Neural cell (in vitro differentiated cells): Measurements from ENCODE around the gene SPOCD1. TPM values are rescaled to one million over a fixed set of nuclear protein-coding genes. Genes with fewer than 3 reads are reported as not detected.

ENCODE experiments used
- H2AFZ ChIP-seq: fragments of 200-600, 300-800 bp; sonication (generic), shearing (Covaris generic); 2 replicates; pipeline ENCODE4 v1.6.0; 2014; ENCODE audit warnings: low read depth, mild to moderate bottlenecking, antibody characterized with exemption, low read length, moderate library complexity
- H3F3A ChIP-seq: fragments of 200-600 bp; shearing (Covaris generic); 2 replicates; pipeline ENCODE4 v1.6.1; 2016; ENCODE audit warnings: mild to moderate bottlenecking, moderate library complexity, mixed read lengths, antibody characterized with exemption, low read length; ENCODE audit not compliant: insufficient read depth, poor library complexity, severe bottlenecking
- H3K27ac ChIP-seq: fragments of 200-600, 300-800 bp; sonication (generic), shearing (Covaris generic); 2 replicates; pipeline ENCODE4 v1.5.1; 2014; ENCODE audit warnings: mild to moderate bottlenecking, low read length, moderate library complexity
- H3K27me3 ChIP-seq: fragments of 300-800, 200-600 bp; sonication (generic), shearing (Covaris generic); 2 replicates; pipeline ENCODE4 v1.6.0; 2014; ENCODE audit warnings: mild to moderate bottlenecking, low read depth, low read length, moderate library complexity; ENCODE audit not compliant: insufficient read depth
- H3K36me3 ChIP-seq: fragments of 300-800, 200-600 bp; sonication (generic), shearing (Covaris generic); 2 replicates; pipeline ENCODE4 v1.5.1; 2014; ENCODE audit warnings: mild to moderate bottlenecking, antibody characterized with exemption, low read length, moderate library complexity; ENCODE audit not compliant: insufficient read depth
- H3K4me2 ChIP-seq: fragments of 300-800, 200-600 bp; sonication (generic), shearing (Covaris generic); 2 replicates; pipeline ENCODE4 v1.6.0; 2014; ENCODE audit warnings: mild to moderate bottlenecking, low read length
- H3K4me3 ChIP-seq: fragments of 300-800, 200-600 bp; sonication (generic), shearing (Covaris generic); 2 replicates; pipeline ENCODE4 v1.5.1; 2014; ENCODE audit warnings: mild to moderate bottlenecking, low read length, moderate library complexity
- H3K79me2 ChIP-seq: fragments of 200-600 bp; shearing (Covaris generic); replicated peaks from 2 replicates; pipeline ENCODE4 v1.6.0; 2014; ENCODE audit warnings: mild to moderate bottlenecking, low read length, moderate library complexity; ENCODE audit not compliant: insufficient read depth
- H3K9ac ChIP-seq: fragments of 300-800, 200-600 bp; sonication (generic), shearing (Covaris generic); 2 replicates; pipeline ENCODE4 v1.6.1; 2016; ENCODE audit warnings: mild to moderate bottlenecking, low read length, mixed read lengths
- H3K9me2 ChIP-seq: fragments of 200-600 bp; shearing (Covaris generic); 2 replicates; pipeline ENCODE4 v1.6.1; 2016; ENCODE audit warnings: mild to moderate bottlenecking, low read length, mixed read lengths; ENCODE audit not compliant: insufficient read depth
- H3K9me3 ChIP-seq: fragments of 200-600, 300-800 bp; sonication (generic), shearing (Covaris generic); 2 replicates; pipeline ENCODE4 v1.6.1; 2016; ENCODE audit warnings: mild to moderate bottlenecking, mixed run types, low read length, moderate library complexity, mixed read lengths
- H4K20me1 ChIP-seq: fragments of 200-600 bp; shearing (Covaris generic); 2 replicates; pipeline ENCODE4 v1.6.1; 2016; ENCODE audit warnings: mild to moderate bottlenecking, mixed run types; ENCODE audit not compliant: insufficient read depth
- EP300 ChIP-seq: fragments of 450-650 bp; conservative IDR thresholded peaks from 2 replicates; pipeline ENCODE4 v1.6.1; 2014; ENCODE audit warnings: antibody characterized with exemption, mild to moderate bottlenecking, moderate library complexity; ENCODE audit not compliant: poor library complexity, severe bottlenecking
- EZH2 ChIP-seq: fragments of 200-600, 300-800 bp; shearing (Covaris generic), sonication (generic); IDR thresholded peaks from 2 replicates; pipeline ENCODE4 v1.6.1; 2014; ENCODE audit warnings: antibody characterized with exemption, low read length, borderline replicate concordance, mild to moderate bottlenecking; ENCODE audit not compliant: insufficient read depth, poor library complexity, severe bottlenecking
- MXI1 ChIP-seq: fragments of 450-650 bp; conservative IDR thresholded peaks from 2 replicates; pipeline ENCODE4 v1.6.1; 2014; ENCODE audit warnings: antibody characterized with exemption, mild to moderate bottlenecking; ENCODE audit not compliant: poor library complexity, severe bottlenecking
- POLR2AphosphoS5 ChIP-seq: IDR thresholded peaks from 2 replicates; pipeline ENCODE4 v1.6.1; 2012
- RAD21 ChIP-seq: fragments of 450-650 bp; conservative IDR thresholded peaks from 2 replicates; pipeline ENCODE4 v1.6.1; 2014; ENCODE audit warnings: antibody characterized with exemption, mild to moderate bottlenecking, moderate library complexity
- SMC3 ChIP-seq: fragments of 450-650 bp; conservative IDR thresholded peaks from 2 replicates; pipeline ENCODE4 v1.6.1; 2014; ENCODE audit warnings: antibody characterized with exemption, mild to moderate bottlenecking, moderate library complexity; ENCODE audit not compliant: poor library complexity
- TAF1 ChIP-seq: IDR thresholded peaks from 2 replicates; pipeline ENCODE4 v1.6.1; 2012; ENCODE audit warnings: low read depth
- polyA plus RNA-seq: library from polyadenylated mRNA; depleted of rRNA; stranded (reverse); fragments of >200 nt; gene quantifications from 2 replicates; pipeline ENCODE4 v1.2.3, GENCODE V29; 2014
- TF ChIP-seq, protein P1 (sequence below): fragments of 450-650 bp; IDR thresholded peaks from 2 replicates; pipeline ENCODE4 v1.5.1; 2014; ENCODE audit warnings: antibody characterized with exemption, mild to moderate bottlenecking, moderate library complexity; ENCODE audit not compliant: poor library complexity, severe bottlenecking
- TF ChIP-seq, protein P2 (sequence below): IDR thresholded peaks from 2 replicates; pipeline ENCODE4 v1.6.1; 2012; ENCODE audit warnings: borderline replicate concordance

SPOCD1 gene
- polyA plus RNA-seq, 1 donor from 2014 or later = not detected

DNA sequence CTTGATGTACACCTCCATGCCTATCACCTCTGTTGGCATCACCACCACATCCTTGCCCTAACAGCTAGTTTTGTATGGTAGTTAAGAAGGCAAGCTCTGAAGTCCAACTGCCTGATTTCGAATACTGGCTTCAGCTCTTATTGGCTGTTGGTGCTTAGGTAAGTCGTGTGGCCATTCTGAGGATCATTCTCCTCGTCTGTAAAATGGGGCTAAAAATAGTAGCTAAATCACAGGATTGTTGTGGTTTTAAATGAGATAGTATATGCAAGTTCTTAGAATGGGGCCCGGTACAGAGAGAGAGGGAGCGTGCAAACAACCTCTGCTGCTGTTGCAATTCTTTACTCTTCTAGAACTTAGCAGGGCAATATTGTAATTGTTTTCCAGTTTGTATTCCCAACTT is 20.8 kb upstream of the SPOCD1 start:
- Histone ChIP-seq H3K27me3 (no peaks in the 10 kb centered on the region), H3K4me2 (no peak overlapping the region), H2AFZ (no peak overlapping the region), H3K9ac (no peak overlapping the region), H4K20me1 (no peaks in the 10 kb centered on the region), H3K9me3 (no peaks in the 10 kb centered on the region), H3F3A (no peaks in the 10 kb centered on the region), H3K9me2 (no peaks in the 10 kb centered on the region), H3K79me2 (no peaks in the 10 kb centered on the region), H3K27ac (no peak overlapping the region), H3K4me3 (no peak overlapping the region), H3K36me3 (no peaks in the 10 kb centered on the region)
- TF ChIP-seq, protein P1, sequence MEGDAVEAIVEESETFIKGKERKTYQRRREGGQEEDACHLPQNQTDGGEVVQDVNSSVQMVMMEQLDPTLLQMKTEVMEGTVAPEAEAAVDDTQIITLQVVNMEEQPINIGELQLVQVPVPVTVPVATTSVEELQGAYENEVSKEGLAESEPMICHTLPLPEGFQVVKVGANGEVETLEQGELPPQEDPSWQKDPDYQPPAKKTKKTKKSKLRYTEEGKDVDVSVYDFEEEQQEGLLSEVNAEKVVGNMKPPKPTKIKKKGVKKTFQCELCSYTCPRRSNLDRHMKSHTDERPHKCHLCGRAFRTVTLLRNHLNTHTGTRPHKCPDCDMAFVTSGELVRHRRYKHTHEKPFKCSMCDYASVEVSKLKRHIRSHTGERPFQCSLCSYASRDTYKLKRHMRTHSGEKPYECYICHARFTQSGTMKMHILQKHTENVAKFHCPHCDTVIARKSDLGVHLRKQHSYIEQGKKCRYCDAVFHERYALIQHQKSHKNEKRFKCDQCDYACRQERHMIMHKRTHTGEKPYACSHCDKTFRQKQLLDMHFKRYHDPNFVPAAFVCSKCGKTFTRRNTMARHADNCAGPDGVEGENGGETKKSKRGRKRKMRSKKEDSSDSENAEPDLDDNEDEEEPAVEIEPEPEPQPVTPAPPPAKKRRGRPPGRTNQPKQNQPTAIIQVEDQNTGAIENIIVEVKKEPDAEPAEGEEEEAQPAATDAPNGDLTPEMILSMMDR = no peak
- TF ChIP-seq EZH2 = no peak
- TF ChIP-seq TAF1 = no peak
- TF ChIP-seq, protein P2, sequence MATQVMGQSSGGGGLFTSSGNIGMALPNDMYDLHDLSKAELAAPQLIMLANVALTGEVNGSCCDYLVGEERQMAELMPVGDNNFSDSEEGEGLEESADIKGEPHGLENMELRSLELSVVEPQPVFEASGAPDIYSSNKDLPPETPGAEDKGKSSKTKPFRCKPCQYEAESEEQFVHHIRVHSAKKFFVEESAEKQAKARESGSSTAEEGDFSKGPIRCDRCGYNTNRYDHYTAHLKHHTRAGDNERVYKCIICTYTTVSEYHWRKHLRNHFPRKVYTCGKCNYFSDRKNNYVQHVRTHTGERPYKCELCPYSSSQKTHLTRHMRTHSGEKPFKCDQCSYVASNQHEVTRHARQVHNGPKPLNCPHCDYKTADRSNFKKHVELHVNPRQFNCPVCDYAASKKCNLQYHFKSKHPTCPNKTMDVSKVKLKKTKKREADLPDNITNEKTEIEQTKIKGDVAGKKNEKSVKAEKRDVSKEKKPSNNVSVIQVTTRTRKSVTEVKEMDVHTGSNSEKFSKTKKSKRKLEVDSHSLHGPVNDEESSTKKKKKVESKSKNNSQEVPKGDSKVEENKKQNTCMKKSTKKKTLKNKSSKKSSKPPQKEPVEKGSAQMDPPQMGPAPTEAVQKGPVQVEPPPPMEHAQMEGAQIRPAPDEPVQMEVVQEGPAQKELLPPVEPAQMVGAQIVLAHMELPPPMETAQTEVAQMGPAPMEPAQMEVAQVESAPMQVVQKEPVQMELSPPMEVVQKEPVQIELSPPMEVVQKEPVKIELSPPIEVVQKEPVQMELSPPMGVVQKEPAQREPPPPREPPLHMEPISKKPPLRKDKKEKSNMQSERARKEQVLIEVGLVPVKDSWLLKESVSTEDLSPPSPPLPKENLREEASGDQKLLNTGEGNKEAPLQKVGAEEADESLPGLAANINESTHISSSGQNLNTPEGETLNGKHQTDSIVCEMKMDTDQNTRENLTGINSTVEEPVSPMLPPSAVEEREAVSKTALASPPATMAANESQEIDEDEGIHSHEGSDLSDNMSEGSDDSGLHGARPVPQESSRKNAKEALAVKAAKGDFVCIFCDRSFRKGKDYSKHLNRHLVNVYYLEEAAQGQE = no peak
- TF ChIP-seq RAD21 = no peak
- TF ChIP-seq SMC3 = no peak

DNA sequence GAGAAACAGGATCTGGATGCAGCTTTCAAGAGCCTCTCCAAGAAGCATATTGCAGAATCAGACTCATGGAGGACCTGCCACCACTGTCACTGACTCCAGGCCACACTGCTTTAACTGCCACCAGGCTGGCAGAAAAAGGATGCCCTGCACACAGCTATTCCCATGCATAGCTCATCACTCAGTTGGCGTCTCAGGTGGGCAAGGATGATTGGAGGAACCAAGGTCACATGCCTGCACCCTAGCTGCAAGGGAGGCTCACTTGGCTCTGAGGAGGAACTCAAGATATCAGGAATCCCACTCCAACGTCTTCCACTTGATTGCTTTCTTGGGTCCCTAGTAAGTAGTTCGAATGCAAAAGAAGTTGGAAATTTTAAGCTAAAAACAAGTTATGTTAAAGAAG is 19.6 kb upstream of the SPOCD1 start:
- Histone ChIP-seq H2AFZ (no peak overlapping the region), H3K4me2 (no peak overlapping the region), H3K27ac (no peak overlapping the region), H3F3A (no peaks in the 10 kb centered on the region), H3K4me3 (no peak overlapping the region), H3K9ac (no peak overlapping the region), H3K27me3 (no peaks in the 10 kb centered on the region), H3K36me3 (no peaks in the 10 kb centered on the region), H3K9me2 (no peaks in the 10 kb centered on the region), H3K9me3 (no peaks in the 10 kb centered on the region), H3K79me2 (no peaks in the 10 kb centered on the region), H4K20me1 (no peaks in the 10 kb centered on the region)
- TF ChIP-seq SMC3 = no peak
- TF ChIP-seq, protein P1 = no peak
- no peak for TF ChIP-seq EP300
- TF ChIP-seq, protein P2 = no peak
- no peak for TF ChIP-seq EZH2
- no peak for TF ChIP-seq TAF1
- TF ChIP-seq MXI1 = no peak
- TF ChIP-seq POLR2AphosphoS5 = no peak
- no peak for TF ChIP-seq RAD21
